GM12801 (cell line): ENCODE measurements around the gene GNLY.

ENCODE experiments used
- TF ChIP-seq, protein P1 (sequence below): IDR thresholded peaks from one replicate; pipeline ENCODE4 v1.5.1; 2011; ENCODE audit warnings: control low read depth; ENCODE audit not compliant: insufficient read length; ENCODE audit errors: extremely low read depth

GNLY gene

DNA sequence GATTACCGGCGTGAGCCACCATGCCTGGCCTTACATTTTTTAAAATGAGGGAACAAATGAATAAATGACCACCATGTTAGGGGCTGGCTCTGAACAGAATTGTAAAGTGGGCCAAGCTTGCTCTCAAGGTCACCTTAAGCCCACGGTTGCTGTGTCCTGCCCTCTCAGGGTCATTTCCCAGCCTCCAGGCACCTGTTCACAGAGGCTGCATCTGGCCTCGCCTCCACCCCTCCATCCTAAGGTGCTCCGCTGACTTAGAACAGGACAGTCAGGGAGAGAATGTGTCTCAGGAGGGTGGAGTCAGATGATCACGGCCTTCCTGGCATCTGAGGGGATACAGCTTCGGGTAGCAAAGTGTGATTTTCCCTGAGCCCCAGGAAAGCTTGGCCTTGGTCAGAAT is 33.4 kb upstream of the GNLY start:
- TF ChIP-seq, protein P1, sequence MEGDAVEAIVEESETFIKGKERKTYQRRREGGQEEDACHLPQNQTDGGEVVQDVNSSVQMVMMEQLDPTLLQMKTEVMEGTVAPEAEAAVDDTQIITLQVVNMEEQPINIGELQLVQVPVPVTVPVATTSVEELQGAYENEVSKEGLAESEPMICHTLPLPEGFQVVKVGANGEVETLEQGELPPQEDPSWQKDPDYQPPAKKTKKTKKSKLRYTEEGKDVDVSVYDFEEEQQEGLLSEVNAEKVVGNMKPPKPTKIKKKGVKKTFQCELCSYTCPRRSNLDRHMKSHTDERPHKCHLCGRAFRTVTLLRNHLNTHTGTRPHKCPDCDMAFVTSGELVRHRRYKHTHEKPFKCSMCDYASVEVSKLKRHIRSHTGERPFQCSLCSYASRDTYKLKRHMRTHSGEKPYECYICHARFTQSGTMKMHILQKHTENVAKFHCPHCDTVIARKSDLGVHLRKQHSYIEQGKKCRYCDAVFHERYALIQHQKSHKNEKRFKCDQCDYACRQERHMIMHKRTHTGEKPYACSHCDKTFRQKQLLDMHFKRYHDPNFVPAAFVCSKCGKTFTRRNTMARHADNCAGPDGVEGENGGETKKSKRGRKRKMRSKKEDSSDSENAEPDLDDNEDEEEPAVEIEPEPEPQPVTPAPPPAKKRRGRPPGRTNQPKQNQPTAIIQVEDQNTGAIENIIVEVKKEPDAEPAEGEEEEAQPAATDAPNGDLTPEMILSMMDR, result no peak

DNA sequence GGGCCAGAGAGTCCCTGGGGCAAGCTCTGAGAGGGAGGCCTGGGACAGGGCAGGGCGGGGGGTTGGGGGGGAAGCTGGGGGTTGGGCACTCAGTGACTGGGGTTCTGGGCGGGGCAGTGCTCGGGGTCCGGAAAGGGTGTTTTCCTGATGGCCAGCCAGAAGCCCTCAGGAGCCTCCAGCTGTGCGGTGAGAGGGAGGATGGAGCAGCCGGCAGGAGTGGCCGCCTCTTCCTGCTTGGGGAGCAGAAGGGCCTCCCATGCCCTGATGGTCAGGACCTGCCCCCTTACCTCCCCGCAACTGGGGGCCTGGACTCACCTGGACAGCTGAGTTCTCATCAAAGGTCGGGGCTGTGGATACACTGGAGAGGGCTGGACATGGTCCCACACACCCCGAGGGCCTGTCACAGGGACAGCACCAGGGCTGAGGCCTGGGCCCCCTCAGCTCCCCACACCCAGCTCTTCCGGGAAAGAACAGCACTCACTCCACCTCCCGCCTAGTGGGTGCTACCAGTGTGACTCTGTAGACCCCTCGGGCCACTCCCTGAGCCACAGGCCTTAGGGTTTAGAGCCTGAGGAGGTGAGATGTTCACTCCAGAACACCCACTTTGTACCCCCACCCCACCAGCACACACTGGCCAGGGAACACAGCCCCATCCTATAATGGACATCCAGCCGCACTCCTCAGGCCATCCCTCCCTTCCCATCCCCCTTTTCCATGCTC is 32.9 kb upstream of the GNLY start:
- TF ChIP-seq, protein P1, result no peak

DNA sequence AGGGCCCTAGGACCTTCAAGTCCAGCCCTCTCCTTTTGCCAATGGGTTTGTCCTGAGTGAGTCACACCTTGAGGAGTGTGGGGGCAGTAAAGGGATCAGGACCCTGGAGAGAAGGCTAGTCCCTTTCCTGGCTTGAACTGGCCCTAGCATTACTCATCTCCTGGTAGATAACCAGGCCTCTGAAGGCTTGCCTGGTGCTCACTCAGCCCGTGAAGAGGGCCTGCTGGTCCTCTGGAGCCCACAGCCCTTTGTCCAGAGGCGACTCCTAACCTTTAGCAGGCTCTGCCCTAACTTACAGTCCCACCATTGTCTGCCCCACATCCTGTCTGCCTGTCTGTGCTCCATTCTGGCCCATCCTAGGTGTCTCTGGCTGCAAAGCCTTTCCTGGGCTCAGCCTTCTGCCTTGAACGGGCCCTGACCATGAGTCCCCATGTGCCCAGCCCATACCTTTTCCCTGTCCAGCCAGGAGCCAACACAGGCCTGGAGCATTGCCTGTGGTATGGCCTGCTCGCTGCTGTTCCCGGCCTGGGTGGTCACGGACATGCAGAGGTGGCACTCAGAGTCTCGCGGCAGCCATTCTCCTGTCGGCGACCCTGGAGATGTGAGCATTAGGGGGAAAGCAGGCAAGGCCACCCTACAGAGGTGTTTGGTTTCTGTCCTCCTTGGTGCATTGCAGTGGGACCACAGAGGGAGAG is 31.1 kb upstream of the GNLY start:
- TF ChIP-seq, protein P1, result no peak

DNA sequence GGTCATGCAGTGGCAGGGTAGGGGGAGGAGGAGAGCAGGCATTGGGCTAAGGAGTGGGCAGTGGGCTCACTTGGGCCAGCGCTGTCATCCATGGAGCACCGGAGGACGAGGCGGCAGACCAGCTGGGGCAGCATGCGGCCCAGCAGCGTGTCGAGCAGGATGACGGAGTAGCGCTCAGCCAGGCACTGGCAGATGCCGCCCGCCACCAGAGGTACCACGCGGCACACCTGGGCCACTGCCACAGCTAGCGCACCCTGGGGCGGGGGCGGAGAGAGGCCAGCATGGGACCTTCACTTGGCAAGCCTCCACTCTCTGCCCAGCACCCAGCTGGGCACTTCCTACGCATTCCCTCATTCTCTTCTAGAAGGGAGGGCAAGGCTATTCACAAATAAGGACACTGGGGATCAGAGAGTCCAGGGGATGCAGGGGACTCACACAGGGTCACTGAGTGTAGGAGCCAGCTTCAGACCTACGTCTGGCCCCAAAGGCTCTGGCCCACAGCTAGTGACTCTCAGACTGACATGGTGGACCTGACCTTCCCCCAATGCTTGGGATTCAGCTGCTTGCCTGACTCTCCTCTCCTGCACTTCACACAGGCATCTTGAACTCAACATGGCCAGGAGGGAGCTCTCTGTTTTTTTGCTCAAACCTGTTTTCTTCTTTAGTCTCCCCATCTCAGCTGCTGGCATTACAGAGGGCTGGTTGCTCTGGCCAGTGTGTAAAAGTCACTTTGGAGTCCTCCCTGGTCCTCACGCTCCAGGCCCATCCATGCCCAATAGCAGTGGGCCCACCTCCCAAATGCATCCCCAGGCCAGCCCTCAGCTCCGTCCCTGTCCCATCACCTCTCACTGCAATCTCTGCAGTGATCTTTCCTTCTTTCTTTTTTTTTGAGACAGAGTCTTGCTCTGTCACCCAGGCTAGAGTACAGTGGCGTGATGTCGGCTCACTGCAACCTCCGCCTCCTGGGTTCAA is 30.3 kb upstream of the GNLY start:
- TF ChIP-seq, protein P1, result no peak

DNA sequence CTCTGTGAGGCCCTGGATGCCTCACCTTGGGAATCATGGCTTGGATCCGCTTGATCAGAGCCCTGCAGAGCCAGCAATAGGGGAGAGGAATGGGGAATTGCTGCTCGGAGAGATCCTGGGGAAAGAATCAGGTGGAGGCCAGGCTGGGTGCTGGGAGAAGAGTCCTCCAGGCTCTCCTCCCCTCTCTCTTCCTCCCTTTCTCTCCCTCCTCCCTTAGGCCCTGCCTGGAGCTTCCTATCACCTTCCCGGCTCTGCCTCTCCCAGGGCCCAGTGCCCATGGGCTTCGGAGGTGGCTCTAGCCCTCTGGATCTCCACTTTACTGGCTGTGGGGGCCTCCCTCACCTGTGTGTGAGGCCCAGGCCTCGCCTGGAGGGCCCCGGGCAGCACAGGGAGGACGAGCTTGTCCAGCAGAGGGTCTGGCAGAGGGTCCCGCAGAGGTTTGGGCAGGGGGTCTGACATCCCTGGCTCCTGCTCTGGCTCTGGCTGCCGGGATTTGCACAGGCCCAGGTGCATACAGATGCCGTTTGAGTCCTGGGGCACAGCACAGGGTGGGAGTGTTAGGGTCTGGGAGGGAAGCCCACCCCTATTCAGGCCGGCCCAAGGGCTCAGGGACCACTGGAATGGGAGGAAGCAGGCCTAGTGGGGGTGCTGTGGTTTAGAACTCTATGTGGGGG is 28.8 kb upstream of the GNLY start:
- TF ChIP-seq, protein P1, result no peak

DNA sequence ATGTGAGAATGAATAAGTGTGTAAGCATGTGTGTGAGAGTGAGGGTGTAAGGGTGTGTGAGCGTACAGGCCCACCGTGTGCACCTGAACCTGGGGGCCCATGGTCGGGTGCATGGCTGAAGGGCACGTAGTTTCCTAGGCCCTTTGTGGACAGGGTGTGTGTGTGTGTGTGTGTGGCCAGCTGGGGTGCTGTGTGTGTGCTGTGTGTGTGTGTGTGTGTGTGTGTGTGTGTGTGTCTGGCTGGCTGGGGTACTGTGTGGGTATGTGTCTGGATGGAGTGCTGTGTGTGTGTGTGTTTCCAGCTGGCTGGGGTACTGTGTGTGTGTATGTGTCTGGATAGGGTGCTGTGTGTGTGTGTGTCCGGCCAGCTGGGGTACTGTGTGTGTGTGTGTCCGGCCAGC is 28.1 kb upstream of the GNLY start:
- TF ChIP-seq, protein P1, result no peak
